Mesendoderm (in vitro differentiated cells): ENCODE measurements around the gene ATP6V0D1.
A peak's percentile ranks its signal among the peaks of the same experiment; 100 is the strongest.

Experiments used
- DNase-seq: peaks from one replicate; pipeline ENCODE4 v3.0.0; 2013
- H2AK5ac ChIP-seq: 2 replicates; pipeline ENCODE4 v1.6.1; 2013; ENCODE audit warnings: low read length, inconsistent platforms
- H2BK120ac ChIP-seq: 2 replicates; pipeline ENCODE4 v1.6.1; 2013; ENCODE audit warnings: low read depth, mild to moderate bottlenecking, low read length, moderate library complexity, mixed read lengths
- H2BK15ac ChIP-seq: replicated peaks from 2 replicates; pipeline ENCODE4 v1.6.1; 2013; ENCODE audit warnings: low read depth, mild to moderate bottlenecking, moderate library complexity
- H2BK5ac ChIP-seq: 2 replicates; pipeline ENCODE4 v1.6.1; 2013; ENCODE audit warnings: low read length, inconsistent platforms
- H3K18ac ChIP-seq: 2 replicates; pipeline ENCODE4 v1.6.1; 2013; ENCODE audit warnings: mild to moderate bottlenecking, low read length, mixed read lengths
- H3K23ac ChIP-seq: one replicate; pipeline ENCODE4 v1.6.1; 2013; ENCODE audit warnings: low read length
- H3K27ac ChIP-seq: 2 replicates; pipeline ENCODE4 v1.5.1; 2013; ENCODE audit warnings: low read depth, mild to moderate bottlenecking, inconsistent platforms, low read length, moderate library complexity
- H3K27me3 ChIP-seq: 2 replicates; pipeline ENCODE4 v1.6.1; 2013; ENCODE audit warnings: low read length, control low read depth, mild to moderate bottlenecking, inconsistent platforms; ENCODE audit not compliant: insufficient read depth, poor library complexity
- H3K36me3 ChIP-seq: 2 replicates; pipeline ENCODE4 v1.6.1; 2013; ENCODE audit warnings: low read length, inconsistent platforms; ENCODE audit not compliant: control insufficient read depth, insufficient read depth
- H3K4ac ChIP-seq: one replicate; pipeline ENCODE4 v1.6.1; 2013; ENCODE audit warnings: low read depth, mild to moderate bottlenecking, low read length, moderate library complexity
- H3K4me1 ChIP-seq: 2 replicates; pipeline ENCODE4 v1.6.1; 2013; ENCODE audit warnings: low read depth, low read length, inconsistent platforms; ENCODE audit not compliant: control insufficient read depth
- H3K4me2 ChIP-seq: 2 replicates; pipeline ENCODE4 v1.6.1; 2013; ENCODE audit warnings: low read length
- H3K4me3 ChIP-seq: 2 replicates; pipeline ENCODE4 v1.5.1; 2013; ENCODE audit warnings: mild to moderate bottlenecking, low read length
- H3K56ac ChIP-seq: one replicate; pipeline ENCODE4 v1.6.1; 2013; ENCODE audit warnings: low read length
- H3K79me1 ChIP-seq: 2 replicates; pipeline ENCODE4 v1.6.1; 2013; ENCODE audit warnings: low read length, inconsistent platforms
- H3K79me2 ChIP-seq: 2 replicates; pipeline ENCODE4 v1.6.1; 2013; ENCODE audit warnings: mild to moderate bottlenecking, low read length; ENCODE audit not compliant: control insufficient read depth, insufficient read depth
- H3K9ac ChIP-seq: 2 replicates; pipeline ENCODE4 v1.6.1; 2013; ENCODE audit warnings: low read length, inconsistent platforms
- H4K5ac ChIP-seq: one replicate; pipeline ENCODE4 v1.6.1; 2013; ENCODE audit warnings: low read length
- H4K8ac ChIP-seq: one replicate; pipeline ENCODE4 v1.6.1; 2013; ENCODE audit warnings: low read depth, mild to moderate bottlenecking, control low read depth, low read length, moderate library complexity
- WGBS: extraction: QIAGEN DNeasy Blood & Tissue Kit; methylation state at CpG from one replicate; pipeline ENCODE4 v1.1.7; 2013; ENCODE audit warnings: low lambda C conversion rate, missing lambda C conversion rate; ENCODE audit not compliant: insufficient coverage; ENCODE audit errors: extremely low coverage; 5-methylcytosine and 5-hydroxymethylcytosine counted together

ATP6V0D1 gene

GRCh38 chr16:67426022-67426421 lies 54.9 kb downstream of the ATP6V0D1 start:
- no peak overlapping the region for H3K56ac ChIP-seq
- H2BK15ac ChIP-seq = no peak overlapping the region
- peaks cover 16% of the 10 kb centered on the region for H3K4me1 ChIP-seq
- H2AK5ac ChIP-seq = no peak overlapping the region
- WGBS = no CpG with 5 or more reads among the region's 7 CpGs
- H4K5ac ChIP-seq = no peak overlapping the region
- no peak overlapping the region for H3K18ac ChIP-seq
- H3K79me1 ChIP-seq = no peaks in the 10 kb centered on the region
- H3K27me3 ChIP-seq = peaks cover 4% of the 10 kb centered on the region
- no peak for DNase-seq
- no peaks in the 10 kb centered on the region for H3K36me3 ChIP-seq
- H3K4me2 ChIP-seq = no peak overlapping the region
- H3K23ac ChIP-seq = no peak overlapping the region
- H3K9ac ChIP-seq = no peak overlapping the region
- no peak overlapping the region for H4K8ac ChIP-seq
- H3K79me2 ChIP-seq = no peaks in the 10 kb centered on the region
- no peak overlapping the region for H3K4me3 ChIP-seq
- H2BK5ac ChIP-seq = no peak overlapping the region
- no peak overlapping the region for H3K27ac ChIP-seq
- no peak overlapping the region for H2BK120ac ChIP-seq
- no peak overlapping the region for H3K4ac ChIP-seq

- Histone ChIP-seq H3K56ac (peak overlapping the region; percentile 27), H3K23ac (no peak overlapping the region)
- DNase-seq = no peak
Measured at GRCh38 chr16:67425580-67425979, 55.4 kb downstream of the ATP6V0D1 start.

GRCh38 chr16:67425061-67425460 lies 55.9 kb downstream of the ATP6V0D1 start:
- no peak overlapping the region for H4K8ac ChIP-seq
- H2AK5ac ChIP-seq = no peak overlapping the region
- peaks cover 16% of the 10 kb centered on the region for H3K4me1 ChIP-seq
- no peak overlapping the region for H2BK15ac ChIP-seq
- no peak overlapping the region for H3K9ac ChIP-seq
- H3K18ac ChIP-seq = peak overlapping the region; percentile 78
- H3K4me2 ChIP-seq = no peak overlapping the region
- peak overlapping the region; percentile 17 for H3K4ac ChIP-seq
- H2BK5ac ChIP-seq = no peak overlapping the region
- H3K79me1 ChIP-seq = no peaks in the 10 kb centered on the region
- no peak overlapping the region for H3K4me3 ChIP-seq
- no peaks in the 10 kb centered on the region for H3K36me3 ChIP-seq
- H3K23ac ChIP-seq = no peak overlapping the region
- no peak overlapping the region for H3K56ac ChIP-seq
- no peak overlapping the region for H4K5ac ChIP-seq
- no peaks in the 10 kb centered on the region for H3K79me2 ChIP-seq
- no CpG with 5 or more reads among the region's 6 CpGs for WGBS
- H3K27me3 ChIP-seq = no peaks in the 10 kb centered on the region
- peak overlapping the region; percentile 49 for H2BK120ac ChIP-seq
- DNase-seq = no peak
- no peak overlapping the region for H3K27ac ChIP-seq

More at GRCh38 chr16:67425580-67425979, 55.4 kb downstream of the ATP6V0D1 start:
- Histone ChIP-seq H3K4ac (no peak overlapping the region), H2AK5ac (no peak overlapping the region), H2BK15ac (no peak overlapping the region), H3K4me2 (no peak overlapping the region), H2BK120ac (no peak overlapping the region), H2BK5ac (no peak overlapping the region), H3K27me3 (peaks cover 4% of the 10 kb centered on the region), H3K79me1 (no peaks in the 10 kb centered on the region), H3K79me2 (no peaks in the 10 kb centered on the region), H3K18ac (no peak overlapping the region), H3K36me3 (no peaks in the 10 kb centered on the region), H3K9ac (no peak overlapping the region), H3K27ac (no peak overlapping the region), H3K4me3 (no peak overlapping the region), H3K4me1 (peaks cover 16% of the 10 kb centered on the region), H4K5ac (no peak overlapping the region), H4K8ac (no peak overlapping the region)
- no CpG with 5 or more reads among the region's 4 CpGs for WGBS

GRCh38 chr16:67424261-67424615 lies 56.7 kb downstream of the ATP6V0D1 start:
- no peak overlapping the region for H3K4me3 ChIP-seq
- H3K27me3 ChIP-seq = no peaks in the 10 kb centered on the region
- H2BK120ac ChIP-seq = peak overlapping the region; percentile 49
- no peaks in the 10 kb centered on the region for H3K36me3 ChIP-seq
- peak overlapping the region; percentile 78 for H3K18ac ChIP-seq
- peak overlapping the region; percentile 44 for H2BK5ac ChIP-seq
- no peak overlapping the region for H2AK5ac ChIP-seq
- DNase-seq = no peak
- no peaks in the 10 kb centered on the region for H3K79me1 ChIP-seq
- H3K9ac ChIP-seq = peak overlapping the region; percentile 39
- H3K23ac ChIP-seq = no peak overlapping the region
- no peaks in the 10 kb centered on the region for H3K79me2 ChIP-seq
- no CpG with 5 or more reads among the region's 5 CpGs for WGBS
- H2BK15ac ChIP-seq = peak overlapping the region; percentile 10
- H3K4ac ChIP-seq = no peak overlapping the region
- H3K4me2 ChIP-seq = peak overlapping the region; percentile 25
- H3K56ac ChIP-seq = peak overlapping the region; percentile 73
- no peak overlapping the region for H4K8ac ChIP-seq
- H3K27ac ChIP-seq = peak overlapping the region; percentile 13
- peaks cover 16% of the 10 kb centered on the region for H3K4me1 ChIP-seq
- no peak overlapping the region for H4K5ac ChIP-seq

- no peak overlapping the region for H3K4ac ChIP-seq
- H3K27ac ChIP-seq = no peak overlapping the region
- peaks cover 16% of the 10 kb centered on the region for H3K4me1 ChIP-seq
- no peaks in the 10 kb centered on the region for H3K79me2 ChIP-seq
- H3K9ac ChIP-seq = no peak overlapping the region
- no peak overlapping the region for H2BK120ac ChIP-seq
- no peak overlapping the region for H2BK15ac ChIP-seq
- H3K4me2 ChIP-seq = no peak overlapping the region
- H4K5ac ChIP-seq = no peak overlapping the region
- DNase-seq = no peak
- H3K79me1 ChIP-seq = no peaks in the 10 kb centered on the region
- no peaks in the 10 kb centered on the region for H3K36me3 ChIP-seq
- no peak overlapping the region for H3K18ac ChIP-seq
- H2BK5ac ChIP-seq = no peak overlapping the region
- H3K56ac ChIP-seq = peak overlapping the region; percentile 9
- WGBS = no CpG with 5 or more reads among the region's 9 CpGs
- H4K8ac ChIP-seq = no peak overlapping the region
- no peak overlapping the region for H2AK5ac ChIP-seq
- no peak overlapping the region for H3K4me3 ChIP-seq
- H3K23ac ChIP-seq = no peak overlapping the region
- H3K27me3 ChIP-seq = no peaks in the 10 kb centered on the region
Measured at GRCh38 chr16:67423611-67424260, 57.2 kb downstream of the ATP6V0D1 start.

- no peak for DNase-seq
- no CpG with 5 or more reads among the region's 5 CpGs for WGBS
- no peaks in the 10 kb centered on the region for H3K36me3 ChIP-seq
- no peak overlapping the region for H3K4ac ChIP-seq
- no peak overlapping the region for H2BK5ac ChIP-seq
- no peak overlapping the region for H3K27ac ChIP-seq
- no peak overlapping the region for H3K4me2 ChIP-seq
- H3K79me1 ChIP-seq = no peaks in the 10 kb centered on the region
- no peak overlapping the region for H3K4me3 ChIP-seq
- H3K18ac ChIP-seq = no peak overlapping the region
- H3K27me3 ChIP-seq = no peaks in the 10 kb centered on the region
- no peak overlapping the region for H2BK15ac ChIP-seq
- no peak overlapping the region for H3K56ac ChIP-seq
- H4K8ac ChIP-seq = no peak overlapping the region
- no peak overlapping the region for H2AK5ac ChIP-seq
- H3K23ac ChIP-seq = no peak overlapping the region
- H2BK120ac ChIP-seq = no peak overlapping the region
- H3K79me2 ChIP-seq = no peaks in the 10 kb centered on the region
- H3K9ac ChIP-seq = no peak overlapping the region
- no peak overlapping the region for H4K5ac ChIP-seq
- H3K4me1 ChIP-seq = peaks cover 14% of the 10 kb centered on the region
Measured at GRCh38 chr16:67423015-67423414, 57.9 kb downstream of the ATP6V0D1 start.
